Suprapubic skin (tissue), 4 donors: ENCODE measurements around the gene SPRTN. TPM values are rescaled to one million over a fixed set of nuclear protein-coding genes. Genes with fewer than 3 reads are reported as not detected.

Experiments
- DNase-seq, 2 donors: peaks; one replicate each; pipeline ENCODE4 v3.0.0-alpha.2; 2019; ENCODE audit warnings: low spot score in 2 of 2
- H3K27ac ChIP-seq: fragments of 200-600 bp; sonication (generic); one replicate; pipeline ENCODE4 v1.5.1; 2019
- H3K27me3 ChIP-seq: fragments of 200-600 bp; sonication (generic); one replicate; pipeline ENCODE4 v1.5.1; 2019
- H3K36me3 ChIP-seq: fragments of 200-600 bp; sonication (generic); one replicate; pipeline ENCODE4 v1.5.1; 2019
- H3K4me1 ChIP-seq: fragments of 200-600 bp; sonication (generic); one replicate; pipeline ENCODE4 v1.5.1; 2019
- H3K4me3 ChIP-seq: fragments of 200-600 bp; sonication (generic); one replicate; pipeline ENCODE4 v1.5.1; 2019; ENCODE audit warnings: mild to moderate bottlenecking
- H3K9me3 ChIP-seq: fragments of 200-600 bp; sonication (generic); one replicate; pipeline ENCODE4 v1.5.1; 2019
- CTCF ChIP-seq, 2 donors: fragments of 200-600 bp in 1 of 2; fragments of 450-650 bp in 1 of 2; sonication (generic) in 1 of 2; IDR thresholded peaks; one replicate each; pipeline ENCODE4 v1.5.1; 2016 to 2019; ENCODE audit warnings: antibody characterized with exemption in 2 of 2, mild to moderate bottlenecking in 1 of 2, moderate library complexity in 1 of 2
- EP300 ChIP-seq: sonication (generic); formaldehyde crosslinking; IDR thresholded peaks from one replicate; pipeline ENCODE4 v1.6.1; 2017; ENCODE audit warnings: antibody characterized with exemption
- POLR2A ChIP-seq, 2 donors: fragments of 450-650 bp; IDR thresholded peaks; one replicate each; pipeline ENCODE4 v1.6.1; 2017; ENCODE audit warnings: antibody characterized with exemption in 2 of 2, mild to moderate bottlenecking in 2 of 2, moderate library complexity in 2 of 2
- POLR2AphosphoS5 ChIP-seq, 3 donors: sonication (generic); formaldehyde crosslinking; IDR thresholded peaks; one replicate each; pipeline ENCODE4 v1.6.1; 2017; ENCODE audit warnings: antibody characterized with exemption in 3 of 3
- WGBS: methylation state at CpG from one replicate; pipeline ENCODE4 v1.1.5; 2018; 5-methylcytosine and 5-hydroxymethylcytosine counted together
- total RNA-seq, 4 donors: library from RNA; depleted of rRNA; stranded (reverse); fragments of >200 nt; gene quantifications; one replicate each; pipeline ENCODE4 v1.1.0, GENCODE V29; 2016

The SPRTN gene
- total RNA-seq, 4 donors from 2014 or later, result 18.6 to 28.4 (median 22.8) TPM

DNA sequence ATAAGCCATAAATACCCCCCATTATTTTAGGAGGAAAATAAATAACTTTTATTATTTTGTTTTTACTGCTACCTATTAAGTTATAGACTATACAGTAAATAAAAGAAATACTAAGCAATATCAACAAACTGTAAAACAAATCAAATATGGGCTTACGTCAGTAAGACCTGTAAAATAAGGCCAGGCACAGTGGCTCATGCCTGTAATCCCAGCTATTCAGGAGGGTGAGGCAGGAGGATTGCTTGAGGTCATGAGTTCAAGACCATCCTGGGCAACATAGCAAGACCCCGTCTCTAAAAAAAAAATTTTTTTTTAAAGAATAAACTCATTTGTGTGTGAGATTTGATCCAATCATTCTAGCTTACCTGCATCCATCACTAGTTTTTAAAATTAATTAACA, 66.2 kb downstream of the SPRTN start:
- TF ChIP-seq POLR2AphosphoS5 (IDR thresholded peaks at IDR 0.05) (no peak), EP300 (no peak), CTCF (IDR thresholded peaks at IDR 0.05) (no peak), POLR2A (IDR thresholded peaks at IDR 0.05) (no peak)
- 94% methylated on average over 2 of the region's 2 CpGs for WGBS

More for the DNA sequence above, 66.2 kb downstream of the SPRTN start:
- Histone ChIP-seq H3K4me1 (peaks cover 37% of the 10 kb centered on the region), H3K9me3 (no peaks in the 10 kb centered on the region), H3K27ac (no peak overlapping the region), H3K36me3 (no peaks in the 10 kb centered on the region), H3K27me3 (no peaks in the 10 kb centered on the region), H3K4me3 (no peak overlapping the region)
- no peak for DNase-seq

Other genes starting within 250 kb of the SPRTN start
- gene TRIM67, start 176.2 kb upstream of the SPRTN start, total RNA-seq, result under 1 TPM in 2 of 4 donors, not detected in 2; 0.21 to 0.38 TPM
- 10 to 100 TPM; 32.5 to 56.9 (median 42.7) TPM for gene GNPAT, start 97.1 kb upstream of the SPRTN start, total RNA-seq
- gene EXOC8, start 441 bp upstream of the SPRTN start, total RNA-seq, result 10 to 100 TPM; 16.3 to 32.6 (median 19.8) TPM
- 10 to 100 TPM; 33.8 to 44.5 (median 39.4) TPM for gene EGLN1, start 84.0 kb downstream of the SPRTN start, total RNA-seq
- gene TSNAX, start 190.4 kb downstream of the SPRTN start, total RNA-seq, result 10 to 100 TPM; 18.8 to 36.4 (median 25.4) TPM